HG02973 (cell line): ENCODE results near the gene VAV2.
A peak's percentile ranks its signal among the peaks of the same experiment; 100 is the strongest.

Source experiments
- ATAC-seq: cut with Tn5 transposase; IDR thresholded peaks from one replicate; pipeline ENCODE4 v1.9.1; 2021; ENCODE audit warnings: moderate library complexity; ENCODE audit not compliant: unreplicated experiment

Gene VAV2

GRCh38 chr9:134027561-134027960 lies 35.4 kb upstream of the VAV2 start:
- no peak for ATAC-seq

GRCh38 chr9:134026981-134027380 lies 34.9 kb upstream of the VAV2 start:
- no peak for ATAC-seq

- no peak for ATAC-seq
These were observed 34.5 kb upstream of the VAV2 start for GRCh38 chr9:134026581-134026980.

- peak; percentile 35 for ATAC-seq
These were observed 33.8 kb upstream of the VAV2 start for GRCh38 chr9:134025606-134026541.

GRCh38 chr9:134024828-134025605 lies 32.9 kb upstream of the VAV2 start, which contains the start of gene BRD3OS:
Gene BRD3OS, plus strand, starts transcription at chr9:134025481. Its CDS starts 1,267 bp downstream, at chr9:134026748.
- peak; percentile 83 for ATAC-seq

- ATAC-seq = no peak
These were observed 32.2 kb upstream of the VAV2 start for GRCh38 chr9:134024214-134024792.

- ATAC-seq = no peak
These were observed 22.8 kb upstream of the VAV2 start for GRCh38 chr9:134014946-134015345.

GRCh38 chr9:134011401-134011800 lies 19.3 kb upstream of the VAV2 start:
- ATAC-seq = no peak

GRCh38 chr9:134010310-134011173 lies 18.4 kb upstream of the VAV2 start:
- ATAC-seq = no peak

GRCh38 chr9:134007571-134007970 lies 15.4 kb upstream of the VAV2 start:
- no peak for ATAC-seq

- no peak for ATAC-seq
These were observed 15.0 kb upstream of the VAV2 start for GRCh38 chr9:134007150-134007549.

- no peak for ATAC-seq
These were observed 13.3 kb upstream of the VAV2 start for GRCh38 chr9:134005381-134005780.

GRCh38 chr9:134004881-134005280 lies 12.8 kb upstream of the VAV2 start:
- no peak for ATAC-seq

- ATAC-seq = no peak
These were observed 12.2 kb upstream of the VAV2 start for GRCh38 chr9:134004131-134004873.

- ATAC-seq = no peak
These were observed 11.1 kb upstream of the VAV2 start for GRCh38 chr9:134003237-134003636.

- no peak for ATAC-seq
These were observed 10.7 kb upstream of the VAV2 start for GRCh38 chr9:134002796-134003195.

GRCh38 chr9:133999851-134000265 lies 7.7 kb upstream of the VAV2 start:
- no peak for ATAC-seq

GRCh38 chr9:133998915-133999595 lies 6.9 kb upstream of the VAV2 start:
- ATAC-seq = no peak

GRCh38 chr9:133997584-133997983 lies 5.5 kb upstream of the VAV2 start:
- ATAC-seq = no peak
